LNCAP (cell line): ENCODE results near the gene NCK1.

Experiments used
- CTCF ChIP-seq: fragments of 450-650 bp; IDR thresholded peaks from 2 replicates; pipeline ENCODE4 v1.5.1; 2017; ENCODE audit warnings: mild to moderate bottlenecking

The NCK1 gene

GRCh38 chr3:136835089-136835812, 26.8 kb upstream of the NCK1 start:
- no peak for TF ChIP-seq CTCF

- no peak for TF ChIP-seq CTCF
Observed at GRCh38 chr3:136835813-136836510, 26.0 kb upstream of the NCK1 start.

- no peak for TF ChIP-seq CTCF
Observed at GRCh38 chr3:136836511-136837156, 25.4 kb upstream of the NCK1 start.

- TF ChIP-seq CTCF = no peak
Observed at GRCh38 chr3:136838641-136839555, 23.1 kb upstream of the NCK1 start.

- no peak for TF ChIP-seq CTCF
Observed at GRCh38 chr3:136839556-136839931, 22.5 kb upstream of the NCK1 start.

GRCh38 chr3:136840252-136840651, 21.8 kb upstream of the NCK1 start:
- TF ChIP-seq CTCF = no peak

GRCh38 chr3:136842294-136842693, 19.7 kb upstream of the NCK1 start:
- TF ChIP-seq CTCF = no peak
